K562 (cell line): ENCODE measurements around the gene KIF25.

Experiments used
- CHCHD3 ChIP-seq: fragments of 250-450 bp; sonication (Bioruptor Pico); IDR thresholded peaks from 2 replicates; pipeline ENCODE4 v2.1.2; 2022; ENCODE audit warnings: mild to moderate bottlenecking
- ETV6 ChIP-seq, 3 experiments: fragments of 150-350 bp in 1 of 3; sonication (generic) in 1 of 3; formaldehyde crosslinking in 1 of 3; IDR thresholded peaks; 2 replicates each; pipeline versions ENCODE4 v1.6.1 to v1.8.0; 2014 to 2022; ENCODE audit warnings: borderline replicate concordance in 2 of 3, low read depth in 2 of 3, antibody characterized with exemption in 1 of 3, low read length in 1 of 3, mild to moderate bottlenecking in 1 of 3, missing genetic modification reagents in 1 of 3
- TF ChIP-seq, protein P1 (sequence below), 2 experiments: IDR thresholded peaks; 2 replicates each; pipeline ENCODE4 v1.6.1; 2011; ENCODE audit warnings: borderline replicate concordance in 1 of 2, control low read depth in 1 of 2, low read depth in 1 of 2, low read length in 1 of 2, mild to moderate bottlenecking in 1 of 2, mixed read lengths in 1 of 2, moderate library complexity in 1 of 2; ENCODE audit not compliant: insufficient read depth in 1 of 2, insufficient read length in 1 of 2, poor library complexity in 1 of 2, severe bottlenecking in 1 of 2; ENCODE audit errors: extremely low read depth in 1 of 2

DNA sequence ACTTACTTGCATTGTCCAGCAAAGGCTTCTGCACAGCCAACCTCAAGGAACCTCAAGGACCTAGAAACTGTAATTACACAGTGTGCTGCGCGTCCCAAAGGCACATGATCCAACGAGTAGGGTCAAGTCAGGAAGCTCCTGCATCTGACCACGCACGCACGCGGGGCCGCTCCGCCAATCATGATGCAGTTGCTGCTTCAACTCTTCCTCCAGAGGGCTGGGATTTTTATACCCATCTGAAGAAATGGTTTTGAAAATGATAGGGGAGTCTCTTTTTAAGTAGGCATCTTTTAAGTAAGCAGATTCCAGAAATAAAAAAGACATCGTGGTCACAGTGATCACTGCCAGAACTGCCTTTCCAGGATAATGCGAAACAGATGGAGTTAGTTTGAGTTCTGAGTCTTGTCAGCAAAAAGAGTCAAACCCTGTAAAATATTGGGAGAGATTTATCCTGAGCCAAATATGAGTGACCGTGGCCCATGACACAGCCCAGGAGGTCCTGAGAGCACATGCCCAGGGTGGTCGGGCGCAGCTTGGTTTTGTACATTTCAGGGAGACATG is 34.0 kb downstream of the KIF25 start:
- no peak for TF ChIP-seq ETV6 (IDR thresholded peaks at IDR 0.05; ENCODE audit: borderline replicate concordance in 1 of 2, low read depth in 2 of 2, low read length in 1 of 2)
- no peak for TF ChIP-seq ETV6 (CRISPR knock-in tag; IDR thresholded peaks at IDR 0.05; ENCODE audit: borderline replicate concordance)
- TF ChIP-seq, protein P1, sequence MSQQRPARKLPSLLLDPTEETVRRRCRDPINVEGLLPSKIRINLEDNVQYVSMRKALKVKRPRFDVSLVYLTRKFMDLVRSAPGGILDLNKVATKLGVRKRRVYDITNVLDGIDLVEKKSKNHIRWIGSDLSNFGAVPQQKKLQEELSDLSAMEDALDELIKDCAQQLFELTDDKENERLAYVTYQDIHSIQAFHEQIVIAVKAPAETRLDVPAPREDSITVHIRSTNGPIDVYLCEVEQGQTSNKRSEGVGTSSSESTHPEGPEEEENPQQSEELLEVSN (IDR thresholded peaks at IDR 0.05; ENCODE audit: borderline replicate concordance in 1 of 2, extremely low read depth in 1 of 2, insufficient read depth in 1 of 2, insufficient read length in 1 of 2, low read depth in 1 of 2, low read length in 1 of 2, poor library complexity in 1 of 2, severe bottlenecking in 1 of 2), result no peak
- TF ChIP-seq CHCHD3, result no peak
